Measurements from ENCODE around the gene SPRING1.

Gene SPRING1

GRCh38 chr12:116692605-116693004, 45.3 kb downstream of the SPRING1 start:
- no peak overlapping the region for H3K4me3 ChIP-seq (ENCODE audit: low read depth, low read length)
- TF ChIP-seq ZNF624 (tag by site-specific recombination; IDR thresholded peaks at IDR 0.05) (no peak), ZNF621 (tag by site-specific recombination; IDR thresholded peaks at IDR 0.05) (no peak), ZNF670 (tag by site-specific recombination; IDR thresholded peaks at IDR 0.05; ENCODE audit: low read depth) (no peak), ZNF174 (tag by site-specific recombination; IDR thresholded peaks at IDR 0.05) (no peak), ZNF660 (tag by site-specific recombination; IDR thresholded peaks at IDR 0.05) (no peak), ZNF585B (tag by site-specific recombination; IDR thresholded peaks at IDR 0.05) (no peak), ZNF404 (tag by site-specific recombination; IDR thresholded peaks at IDR 0.05) (no peak), ATF2 (tag by site-specific recombination; IDR thresholded peaks at IDR 0.05; ENCODE audit: low read depth) (no peak), ZSCAN16 (tag by site-specific recombination; IDR thresholded peaks at IDR 0.05) (no peak), ZBTB17 (tag by site-specific recombination; IDR thresholded peaks at IDR 0.05) (no peak), EGR2 (tag by site-specific recombination; IDR thresholded peaks at IDR 0.05; ENCODE audit: low read depth) (no peak), ZNF521 (tag by site-specific recombination; IDR thresholded peaks at IDR 0.05) (no peak)
- H3K36me3 ChIP-seq (ENCODE audit: control insufficient read depth in 2 of 2, insufficient read depth in 1 of 2, low read length in 2 of 2): no peaks in the 10 kb centered on the region
- ChIA-PET CTCF (interaction anchor here (0.6 to 1.0 kb wide), 3 partner anchors 16 to 427 kb away, joined by 3 read pairs; no protein-coding TSS in a partner anchor), POLR2A (no interaction called here)
- H3K9me3 ChIP-seq (ENCODE audit: control insufficient read depth, insufficient read depth, low read depth, low read length): no peaks in the 10 kb centered on the region
- H3K4me1 ChIP-seq (ENCODE audit: control insufficient read depth, insufficient read depth, low read length): peaks cover 6% of the 10 kb centered on the region; the same call in 1 of the 2 replicates
- no peak overlapping the region for H3K27ac ChIP-seq (ENCODE audit: extremely low read depth, low read depth, low read length)

GRCh38 chr12:116691636-116692035, 46.2 kb downstream of the SPRING1 start:
- peaks cover 6% of the 10 kb centered on the region; the same call in 1 of the 2 replicates for H3K4me1 ChIP-seq (ENCODE audit: control insufficient read depth, insufficient read depth, low read length)
- POLR2A ChIA-PET: interaction anchor here (0.8 kb wide), 1 partner anchor 136 kb away, joined by 5 read pairs; no protein-coding TSS in a partner anchor
- no peaks in the 10 kb centered on the region for H3K9me3 ChIP-seq (ENCODE audit: control insufficient read depth, insufficient read depth, low read depth, low read length)
- TF ChIP-seq TRIM28 (IDR thresholded peaks at IDR 0.05; ENCODE audit: borderline replicate concordance, low read length) (no peak), ZNF146 (tag by site-specific recombination; IDR thresholded peaks at IDR 0.05) (peak; percentile 11; the same call in 1 of the 2 replicates)
- H3K36me3 ChIP-seq (ENCODE audit: control insufficient read depth in 2 of 2, insufficient read depth in 1 of 2, low read length in 2 of 2): no peaks in the 10 kb centered on the region
- no peak overlapping the region for H3K4me3 ChIP-seq (ENCODE audit: low read depth, low read length)
- CTCF ChIA-PET: interaction anchor here (0.9 to 1.4 kb wide), 3 partner anchors 12 to 17 kb away, joined by 4 to 7 read pairs (median 4); no protein-coding TSS in a partner anchor
- H3K27ac ChIP-seq (ENCODE audit: extremely low read depth, low read depth, low read length): no peak overlapping the region

GRCh38 chr12:116691205-116691604, 46.7 kb downstream of the SPRING1 start:
- H3K27ac ChIP-seq (ENCODE audit: extremely low read depth, low read depth, low read length): no peak overlapping the region
- ChIA-PET CTCF (interaction anchor here (0.7 to 1.4 kb wide), 4 partner anchors 12 to 532 kb away, joined by 4 to 7 read pairs (median 5); no protein-coding TSS in a partner anchor), POLR2A (interaction anchor here (0.8 kb wide), 1 partner anchor 136 kb away, joined by 5 read pairs; no protein-coding TSS in a partner anchor)
- H3K4me1 ChIP-seq (ENCODE audit: control insufficient read depth, insufficient read depth, low read length): peaks cover 6% of the 10 kb centered on the region; the same call in 1 of the 2 replicates
- no peak for TF ChIP-seq SP3 (tag by site-specific recombination; IDR thresholded peaks at IDR 0.05)
- TF ChIP-seq ELK4 (IDR thresholded peaks at IDR 0.05; ENCODE audit: borderline replicate concordance, low read depth, low read length): no peak
- no peak for TF ChIP-seq PRDM6 (tag by site-specific recombination; IDR thresholded peaks at IDR 0.05)
- TF ChIP-seq ZBTB20 (tag by site-specific recombination; IDR thresholded peaks at IDR 0.05): peak; percentile 79
- no peak for TF ChIP-seq ZNF335 (tag by site-specific recombination; conservative IDR thresholded peaks at IDR 0.05)
- TF ChIP-seq ZNF623 (tag by site-specific recombination; IDR thresholded peaks at IDR 0.05): no peak
- no peak for TF ChIP-seq SETDB1 (IDR thresholded peaks at IDR 0.05; ENCODE audit: insufficient read length, low read length)
- H3K4me3 ChIP-seq (ENCODE audit: low read depth, low read length): no peak overlapping the region
- H3K9me3 ChIP-seq (ENCODE audit: control insufficient read depth, insufficient read depth, low read depth, low read length): no peaks in the 10 kb centered on the region
- H3K36me3 ChIP-seq (ENCODE audit: control insufficient read depth in 2 of 2, insufficient read depth in 1 of 2, low read length in 2 of 2): no peaks in the 10 kb centered on the region
